ENCODE data around the gene CDHR2.
"Not testable (repeated sequence)": the region's sequence is repeated elsewhere in the genome, so short reads cannot be mapped to it uniquely, and the experiment has no call there.

CDHR2 gene

GRCh38 chr5:176591667-176592066 lies 42.5 kb downstream of the CDHR2 start:
- in situ Hi-C loops (cut with MboI; ENCODE audit: low sequenced_read_pairs) = not testable (repeated sequence)

- in situ Hi-C loops (cut with MboI; ENCODE audit: low sequenced_read_pairs) = no loop called here
These were observed 43.4 kb downstream of the CDHR2 start for GRCh38 chr5:176592573-176592972.

GRCh38 chr5:176593273-176593869 lies 44.2 kb downstream of the CDHR2 start:
- in situ Hi-C loops (cut with MboI; ENCODE audit: low sequenced_read_pairs) = no loop called here

- in situ Hi-C loops (cut with MboI; ENCODE audit: low sequenced_read_pairs) = no loop called here
These were observed 45.4 kb downstream of the CDHR2 start for GRCh38 chr5:176594554-176594953.

- in situ Hi-C loops (cut with MboI; ENCODE audit: low sequenced_read_pairs) = no loop called here
These were observed 46.3 kb downstream of the CDHR2 start for GRCh38 chr5:176595386-176595943.

GRCh38 chr5:176596069-176596644 lies 47.0 kb downstream of the CDHR2 start:
- in situ Hi-C loops (cut with MboI; ENCODE audit: low sequenced_read_pairs) = no loop called here

- in situ Hi-C loops (cut with MboI; ENCODE audit: low sequenced_read_pairs) = no loop called here
These were observed 47.7 kb downstream of the CDHR2 start for GRCh38 chr5:176596689-176597416.

GRCh38 chr5:176597417-176598389 lies 48.6 kb downstream of the CDHR2 start:
- in situ Hi-C loops (cut with MboI; ENCODE audit: low sequenced_read_pairs) = no loop called here

GRCh38 chr5:176599749-176600430 lies 50.7 kb downstream of the CDHR2 start:
- in situ Hi-C loops (cut with MboI; ENCODE audit: low sequenced_read_pairs) = not testable (repeated sequence)

GRCh38 chr5:176601901-176602482 lies 52.9 kb downstream of the CDHR2 start:
- in situ Hi-C loops (cut with MboI; ENCODE audit: low sequenced_read_pairs) = no loop called here

GRCh38 chr5:176603091-176603490 lies 53.9 kb downstream of the CDHR2 start:
- in situ Hi-C loops (cut with MboI; ENCODE audit: low sequenced_read_pairs) = no loop called here

- in situ Hi-C loops (cut with MboI; ENCODE audit: low sequenced_read_pairs) = no loop called here
These were observed 56.9 kb downstream of the CDHR2 start for GRCh38 chr5:176606032-176606431.

GRCh38 chr5:176606875-176607274 lies 57.7 kb downstream of the CDHR2 start:
- in situ Hi-C loops (cut with MboI; ENCODE audit: low sequenced_read_pairs) = no loop called here

- in situ Hi-C loops (cut with MboI; ENCODE audit: low sequenced_read_pairs) = no loop called here
These were observed 59.1 kb downstream of the CDHR2 start for GRCh38 chr5:176608142-176608705.

- in situ Hi-C loops (cut with MboI; ENCODE audit: low sequenced_read_pairs) = no loop called here
These were observed 60.0 kb downstream of the CDHR2 start for GRCh38 chr5:176608937-176609723.

GRCh38 chr5:176609724-176610434 lies 60.7 kb downstream of the CDHR2 start, which contains the start of gene GPRIN1:
GPRIN1 (minus strand) TSS chr5:176610156; CDS start chr5:176599834, 10,322 bp downstream.
- in situ Hi-C loops (cut with MboI; ENCODE audit: low sequenced_read_pairs) = no loop called here

- in situ Hi-C loops (cut with MboI; ENCODE audit: low sequenced_read_pairs) = no loop called here
These were observed 61.3 kb downstream of the CDHR2 start for GRCh38 chr5:176610435-176610773.

- in situ Hi-C loops (cut with MboI; ENCODE audit: low sequenced_read_pairs) = no loop called here
These were observed 62.3 kb downstream of the CDHR2 start for GRCh38 chr5:176611435-176611834.

Measured in hTERT RPE-1 (cell line).